ENCODE data around the gene FAT3.

DNA sequence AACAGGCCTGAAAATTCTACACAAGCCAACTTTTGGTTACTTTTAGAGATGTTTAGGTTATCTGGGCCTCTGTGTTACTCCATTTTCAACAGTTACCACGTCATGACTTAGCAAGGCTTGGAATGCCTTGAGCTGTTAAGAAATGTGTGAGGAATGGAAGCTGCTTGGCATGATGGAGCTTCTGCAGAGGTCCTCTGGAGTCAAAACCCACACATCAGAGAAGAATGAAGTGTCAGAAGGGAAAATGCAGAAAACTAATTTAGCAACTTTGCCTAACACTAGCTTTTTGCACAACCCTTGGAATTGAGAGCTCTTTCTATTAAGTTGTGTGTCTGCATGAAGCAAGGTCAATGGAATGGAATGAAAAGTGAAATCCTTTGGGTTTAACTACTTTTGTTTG, 27.4 kb downstream of the FAT3 start:
- TF ChIP-seq POLR2A (IDR thresholded peaks at IDR 0.05; ENCODE audit: low read depth, low read length) = no peak
- no peak for TF ChIP-seq POLR2AphosphoS5 (IDR thresholded peaks at IDR 0.05; ENCODE audit: low read depth, low read length)
- TF ChIP-seq TAF1 (IDR thresholded peaks at IDR 0.05; ENCODE audit: borderline replicate concordance, low read depth, low read length) = no peak
